GM18498 (cell line): Measurements from ENCODE around the gene MAP7D3.
A peak's percentile ranks its signal among the peaks of the same experiment; 100 is the strongest.
"Not testable (repeated sequence)": the region's sequence is repeated elsewhere in the genome, so short reads cannot be mapped to it uniquely, and the experiment has no call there.

Experiments
- ATAC-seq: cut with Tn5 transposase; IDR thresholded peaks from one replicate; pipeline ENCODE4 v1.9.1; 2021; ENCODE audit warnings: mild to moderate bottlenecking, moderate library complexity; ENCODE audit not compliant: unreplicated experiment

The MAP7D3 gene

GRCh38 chrX:136251041-136251991 is at the start of gene MAP7D3:
TSS of gene MAP7D3 (minus strand) at chrX:136251400. CDS start at chrX:136251358, 42 bp downstream.
- ATAC-seq = peak; percentile 92

- not testable (repeated sequence) for ATAC-seq
These were observed 49.5 kb upstream of the MAP7D3 start, which contains the start of gene ADGRG4 for GRCh38 chrX:136300721-136301120. TSS of gene ADGRG4 (plus strand) at chrX:136300963. CDS start at chrX:136308778, 7,815 bp downstream.

- no peak for ATAC-seq
These were observed 44.2 kb upstream of the MAP7D3 start for GRCh38 chrX:136295380-136295779.

GRCh38 chrX:136292656-136293055 is 41.5 kb upstream of the MAP7D3 start:
- no peak for ATAC-seq

GRCh38 chrX:136291824-136292223 is 40.6 kb upstream of the MAP7D3 start:
- no peak for ATAC-seq

- not testable (repeated sequence) for ATAC-seq
These were observed 35.2 kb upstream of the MAP7D3 start for GRCh38 chrX:136286375-136286774.

- no peak for ATAC-seq
These were observed 24.4 kb upstream of the MAP7D3 start for GRCh38 chrX:136275553-136275952.

- ATAC-seq = no peak
These were observed 22.8 kb upstream of the MAP7D3 start for GRCh38 chrX:136273986-136274385.

- no peak for ATAC-seq
These were observed 21.1 kb upstream of the MAP7D3 start for GRCh38 chrX:136272325-136272724.

- ATAC-seq = no peak
These were observed 20.1 kb upstream of the MAP7D3 start for GRCh38 chrX:136271300-136271699.

GRCh38 chrX:136269921-136270320 is 18.7 kb upstream of the MAP7D3 start:
- ATAC-seq = no peak

- peak; percentile 61 for ATAC-seq
These were observed 17.1 kb upstream of the MAP7D3 start for GRCh38 chrX:136268051-136269048.

- no peak for ATAC-seq
These were observed 15.6 kb upstream of the MAP7D3 start for GRCh38 chrX:136266828-136267227.

- no peak for ATAC-seq
These were observed 11.7 kb upstream of the MAP7D3 start for GRCh38 chrX:136262812-136263315.

- ATAC-seq = no peak
These were observed 11.0 kb upstream of the MAP7D3 start for GRCh38 chrX:136262243-136262642.

- ATAC-seq = no peak
These were observed 10.1 kb upstream of the MAP7D3 start for GRCh38 chrX:136261321-136261720.

GRCh38 chrX:136260776-136261175 is 9.6 kb upstream of the MAP7D3 start:
- no peak for ATAC-seq

GRCh38 chrX:136259543-136259942 is 8.3 kb upstream of the MAP7D3 start:
- ATAC-seq = no peak

GRCh38 chrX:136258951-136259350 is 7.8 kb upstream of the MAP7D3 start:
- no peak for ATAC-seq

- no peak for ATAC-seq
These were observed 4.8 kb upstream of the MAP7D3 start for GRCh38 chrX:136256026-136256425.

- ATAC-seq = no peak
These were observed 4.3 kb upstream of the MAP7D3 start for GRCh38 chrX:136255541-136255940.
